HepG2 (cell line): ENCODE measurements around the gene SKIDA1. TPM values are rescaled to one million over a fixed set of nuclear protein-coding genes. Genes with fewer than 3 reads are reported as not detected.

Experiments used
- CBX5 ChIP-seq: sonication (generic); formaldehyde crosslinking; IDR thresholded peaks from 2 replicates; pipeline ENCODE4 v1.4.0; 2020; ENCODE audit warnings: missing genetic modification reagents, borderline replicate concordance
- ELF3 ChIP-seq: IDR thresholded peaks from 2 replicates; pipeline ENCODE4 v1.6.1; 2016; ENCODE audit warnings: missing genetic modification reagents, missing compliant biosample characterization
- FOXM1 ChIP-seq: sonication (generic); formaldehyde crosslinking; IDR thresholded peaks from 2 replicates; pipeline ENCODE4 v1.5.0; 2020; ENCODE audit warnings: missing genetic modification reagents
- HDAC2 ChIP-seq: sonication (generic); formaldehyde crosslinking; IDR thresholded peaks from 2 replicates; pipeline ENCODE4 v1.4.0; 2020; ENCODE audit warnings: missing genetic modification reagents
- HMG20B ChIP-seq: conservative IDR thresholded peaks from 2 replicates; pipeline ENCODE4 v1.6.1; 2016; ENCODE audit warnings: missing genetic modification reagents, missing compliant biosample characterization
- MEIS1 ChIP-seq: sonication (generic); formaldehyde crosslinking; IDR thresholded peaks from 2 replicates; pipeline ENCODE4 v1.9.0; 2021; ENCODE audit warnings: mild to moderate bottlenecking, missing genetic modification reagents, moderate library complexity, borderline replicate concordance
- MIER3 ChIP-seq: IDR thresholded peaks from 2 replicates; pipeline ENCODE4 v1.6.1; 2016; ENCODE audit warnings: missing compliant biosample characterization, borderline replicate concordance
- SIX4 ChIP-seq: sonication (generic); formaldehyde crosslinking; IDR thresholded peaks from 2 replicates; pipeline ENCODE4 v1.4.0; 2020; ENCODE audit warnings: missing genetic modification reagents
- SSRP1 ChIP-seq: IDR thresholded peaks from 2 replicates; pipeline ENCODE4 v1.6.1; 2016; ENCODE audit warnings: control low read depth
- XRCC5 ChIP-seq: fragments of 200-400 bp; formaldehyde crosslinking; optimal IDR thresholded peaks from 2 replicates; pipeline ENCODE3; 2017; ENCODE audit warnings: mild to moderate bottlenecking, low read length
- ZNF431 ChIP-seq: sonication (generic); formaldehyde crosslinking; IDR thresholded peaks from 2 replicates; pipeline ENCODE4 v1.9.0; 2022; ENCODE audit warnings: missing genetic modification reagents, low read depth, mild to moderate bottlenecking, borderline replicate concordance
- ZNF589 ChIP-seq: sonication (generic); formaldehyde crosslinking; conservative IDR thresholded peaks from 2 replicates; pipeline ENCODE4 v1.8.0; 2022; ENCODE audit warnings: mild to moderate bottlenecking, moderate library complexity, missing genetic modification reagents
- ZNF75D ChIP-seq: sonication (generic); formaldehyde crosslinking; IDR thresholded peaks from 2 replicates; pipeline ENCODE4 v1.8.1; 2023; ENCODE audit warnings: missing genetic modification reagents, mild to moderate bottlenecking, borderline replicate concordance
- ZNF878 ChIP-seq: sonication (generic); formaldehyde crosslinking; IDR thresholded peaks from 2 replicates; pipeline ENCODE4 v1.8.1; 2023; ENCODE audit warnings: mild to moderate bottlenecking, missing genetic modification reagents, moderate library complexity
- polyA plus RNA-seq, 8 experiments: library from polyadenylated mRNA; depleted of rRNA in 3 of 8; stranded (reverse) in 7 of 8; unstranded in 1 of 8; fragments of >200 nt; fragmentation: Illumina TruSeq in 4 of 8; extraction: Trizol in 4 of 8; gene quantifications; 2 replicates each; pipeline versions ENCODE4 v1.2.1 to v1.2.3, GENCODE V29; 2011 to 2016; ENCODE audit warnings: low read depth in 4 of 8, missing spikeins in 1 of 8, mixed read lengths in 1 of 8; ENCODE audit not compliant: insufficient read depth in 1 of 8
- total RNA-seq, 5 experiments: library from RNA; depleted of rRNA; stranded (reverse); fragments of >200 nt; fragmentation: Illumina TruSeq; extraction: Trizol; gene quantifications; 2 replicates each; pipeline ENCODE4 v1.2.3, GENCODE V29; 2016; ENCODE audit warnings: low read depth in 1 of 5
- TF ChIP-seq, protein P1 (sequence below): sonication (generic); formaldehyde crosslinking; IDR thresholded peaks from 2 replicates; pipeline ENCODE4 v1.9.0; 2022; ENCODE audit warnings: low read depth, missing genetic modification reagents
- TF ChIP-seq, protein P2 (sequence below), 2 experiments: sonication (generic) in 1 of 2; formaldehyde crosslinking in 1 of 2; IDR thresholded peaks; 2 replicates each; pipeline versions ENCODE4 v1.4.0 to v1.6.1; 2016 to 2020; ENCODE audit warnings: borderline replicate concordance in 1 of 2, low read depth in 1 of 2, mild to moderate bottlenecking in 1 of 2, missing genetic modification reagents in 1 of 2
- TF ChIP-seq, protein P3 (sequence below): sonication (generic); formaldehyde crosslinking; IDR thresholded peaks from 2 replicates; pipeline ENCODE4 v1.5.1; 2020; ENCODE audit warnings: missing genetic modification reagents, mild to moderate bottlenecking, borderline replicate concordance
- TF ChIP-seq, protein P4 (sequence below): sonication (generic); formaldehyde crosslinking; IDR thresholded peaks from 2 replicates; pipeline ENCODE4 v1.5.1; 2020; ENCODE audit warnings: missing genetic modification reagents, mild to moderate bottlenecking, borderline replicate concordance

Gene SKIDA1
- total and polyA plus RNA-seq, 2 of the 13 experiments (the other 11 are each of a cell fraction or from before 2014, with no cell fraction given): 0.73 to 1.5 TPM

DNA sequence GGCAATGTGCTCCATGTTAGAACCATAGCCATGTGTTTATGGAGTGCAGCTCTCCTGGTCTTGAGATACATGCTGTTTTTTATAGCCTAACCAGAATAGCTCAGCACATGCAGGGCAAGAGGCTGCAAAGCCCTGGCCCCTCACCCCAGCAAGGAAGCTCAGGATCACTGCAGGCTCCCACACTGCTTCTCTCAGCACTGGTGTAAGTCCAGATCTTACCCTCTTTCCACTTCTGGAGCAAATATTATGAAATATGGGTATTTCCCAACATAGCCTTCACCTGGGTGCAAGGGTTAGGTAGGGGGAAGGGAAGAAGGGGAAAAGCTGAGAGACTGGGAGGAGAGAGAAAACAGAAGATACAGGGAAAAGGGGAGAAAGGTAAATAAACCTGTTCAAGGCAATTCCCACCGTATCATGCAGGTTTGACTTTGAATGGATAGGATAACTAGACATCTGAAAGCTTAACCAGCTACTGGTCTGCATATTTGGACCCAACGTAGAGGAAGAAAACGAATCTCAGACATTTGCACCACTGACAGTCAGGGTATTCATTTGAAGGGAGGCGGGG is 19.7 kb downstream of the SKIDA1 start (continued):
- TF ChIP-seq MEIS1 (CRISPR knock-in tag): 0 out of 2 replicates have a peak, but pooled peaks have one; percentile 74
- TF ChIP-seq SIX4: peak; percentile 83
- TF ChIP-seq, protein P1, sequence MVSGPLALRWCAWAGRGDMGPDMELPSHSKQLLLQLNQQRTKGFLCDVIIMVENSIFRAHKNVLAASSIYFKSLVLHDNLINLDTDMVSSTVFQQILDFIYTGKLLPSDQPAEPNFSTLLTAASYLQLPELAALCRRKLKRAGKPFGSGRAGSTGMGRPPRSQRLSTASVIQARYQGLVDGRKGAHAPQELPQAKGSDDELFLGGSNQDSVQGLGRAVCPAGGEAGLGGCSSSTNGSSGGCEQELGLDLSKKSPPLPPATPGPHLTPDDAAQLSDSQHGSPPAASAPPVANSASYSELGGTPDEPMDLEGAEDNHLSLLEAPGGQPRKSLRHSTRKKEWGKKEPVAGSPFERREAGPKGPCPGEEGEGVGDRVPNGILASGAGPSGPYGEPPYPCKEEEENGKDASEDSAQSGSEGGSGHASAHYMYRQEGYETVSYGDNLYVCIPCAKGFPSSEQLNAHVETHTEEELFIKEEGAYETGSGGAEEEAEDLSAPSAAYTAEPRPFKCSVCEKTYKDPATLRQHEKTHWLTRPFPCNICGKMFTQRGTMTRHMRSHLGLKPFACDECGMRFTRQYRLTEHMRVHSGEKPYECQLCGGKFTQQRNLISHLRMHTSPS (CRISPR knock-in tag): 0 out of 2 replicates have a peak, but pooled peaks have one; percentile 23
- peak; percentile 97 for TF ChIP-seq ELF3 (CRISPR knock-in tag)
- TF ChIP-seq, protein P2, sequence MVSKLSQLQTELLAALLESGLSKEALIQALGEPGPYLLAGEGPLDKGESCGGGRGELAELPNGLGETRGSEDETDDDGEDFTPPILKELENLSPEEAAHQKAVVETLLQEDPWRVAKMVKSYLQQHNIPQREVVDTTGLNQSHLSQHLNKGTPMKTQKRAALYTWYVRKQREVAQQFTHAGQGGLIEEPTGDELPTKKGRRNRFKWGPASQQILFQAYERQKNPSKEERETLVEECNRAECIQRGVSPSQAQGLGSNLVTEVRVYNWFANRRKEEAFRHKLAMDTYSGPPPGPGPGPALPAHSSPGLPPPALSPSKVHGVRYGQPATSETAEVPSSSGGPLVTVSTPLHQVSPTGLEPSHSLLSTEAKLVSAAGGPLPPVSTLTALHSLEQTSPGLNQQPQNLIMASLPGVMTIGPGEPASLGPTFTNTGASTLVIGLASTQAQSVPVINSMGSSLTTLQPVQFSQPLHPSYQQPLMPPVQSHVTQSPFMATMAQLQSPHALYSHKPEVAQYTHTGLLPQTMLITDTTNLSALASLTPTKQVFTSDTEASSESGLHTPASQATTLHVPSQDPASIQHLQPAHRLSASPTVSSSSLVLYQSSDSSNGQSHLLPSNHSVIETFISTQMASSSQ (IDR thresholded peaks at IDR 0.05; ENCODE audit: low read depth): peak; percentile 59; the same call in 1 of the 2 replicates
- TF ChIP-seq, protein P2 (CRISPR knock-in tag; IDR thresholded peaks at IDR 0.05; ENCODE audit: borderline replicate concordance): peak; percentile 83; the same call in 1 of the 2 replicates
- TF ChIP-seq ZNF75D (CRISPR knock-in tag): no peak
- TF ChIP-seq XRCC5: peak; percentile 62
- peak; percentile 37; the same call in 1 of the 2 replicates for TF ChIP-seq ZNF431 (CRISPR knock-in tag)
- TF ChIP-seq SSRP1 (CRISPR knock-in tag): no peak; the same call in 1 of the 2 replicates
- peak; percentile 95 for TF ChIP-seq CBX5 (CRISPR knock-in tag)
- no peak for TF ChIP-seq FOXM1 (CRISPR knock-in tag)
- TF ChIP-seq ZNF589: peak; percentile 83
- TF ChIP-seq, protein P3, sequence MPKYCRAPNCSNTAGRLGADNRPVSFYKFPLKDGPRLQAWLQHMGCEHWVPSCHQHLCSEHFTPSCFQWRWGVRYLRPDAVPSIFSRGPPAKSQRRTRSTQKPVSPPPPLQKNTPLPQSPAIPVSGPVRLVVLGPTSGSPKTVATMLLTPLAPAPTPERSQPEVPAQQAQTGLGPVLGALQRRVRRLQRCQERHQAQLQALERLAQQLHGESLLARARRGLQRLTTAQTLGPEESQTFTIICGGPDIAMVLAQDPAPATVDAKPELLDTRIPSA: no peak
- TF ChIP-seq HMG20B (CRISPR knock-in tag): peak; percentile 95
- TF ChIP-seq, protein P4, sequence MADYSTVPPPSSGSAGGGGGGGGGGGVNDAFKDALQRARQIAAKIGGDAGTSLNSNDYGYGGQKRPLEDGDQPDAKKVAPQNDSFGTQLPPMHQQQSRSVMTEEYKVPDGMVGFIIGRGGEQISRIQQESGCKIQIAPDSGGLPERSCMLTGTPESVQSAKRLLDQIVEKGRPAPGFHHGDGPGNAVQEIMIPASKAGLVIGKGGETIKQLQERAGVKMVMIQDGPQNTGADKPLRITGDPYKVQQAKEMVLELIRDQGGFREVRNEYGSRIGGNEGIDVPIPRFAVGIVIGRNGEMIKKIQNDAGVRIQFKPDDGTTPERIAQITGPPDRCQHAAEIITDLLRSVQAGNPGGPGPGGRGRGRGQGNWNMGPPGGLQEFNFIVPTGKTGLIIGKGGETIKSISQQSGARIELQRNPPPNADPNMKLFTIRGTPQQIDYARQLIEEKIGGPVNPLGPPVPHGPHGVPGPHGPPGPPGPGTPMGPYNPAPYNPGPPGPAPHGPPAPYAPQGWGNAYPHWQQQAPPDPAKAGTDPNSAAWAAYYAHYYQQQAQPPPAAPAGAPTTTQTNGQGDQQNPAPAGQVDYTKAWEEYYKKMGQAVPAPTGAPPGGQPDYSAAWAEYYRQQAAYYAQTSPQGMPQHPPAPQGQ (CRISPR knock-in tag): no peak
- peak; percentile 82; the same call in 1 of the 2 replicates for TF ChIP-seq ZNF878 (CRISPR knock-in tag)
- peak; percentile 100 for TF ChIP-seq HDAC2
- peak; percentile 96 for TF ChIP-seq MIER3 (CRISPR knock-in tag)
